IPS DF 19.7 (cell line): ENCODE results near the gene CPD.
A peak's percentile ranks its signal among the peaks of the same experiment; 100 is the strongest.
"Not testable (repeated sequence)": the region's sequence is repeated elsewhere in the genome, so short reads cannot be mapped to it uniquely, and the experiment has no call there.

Experiments
- DNase-seq: peaks from one replicate; pipeline ENCODE4 v3.0.0-alpha.2; 2013; ENCODE audit warnings: low read depth, low spot score

CPD gene

DNA sequence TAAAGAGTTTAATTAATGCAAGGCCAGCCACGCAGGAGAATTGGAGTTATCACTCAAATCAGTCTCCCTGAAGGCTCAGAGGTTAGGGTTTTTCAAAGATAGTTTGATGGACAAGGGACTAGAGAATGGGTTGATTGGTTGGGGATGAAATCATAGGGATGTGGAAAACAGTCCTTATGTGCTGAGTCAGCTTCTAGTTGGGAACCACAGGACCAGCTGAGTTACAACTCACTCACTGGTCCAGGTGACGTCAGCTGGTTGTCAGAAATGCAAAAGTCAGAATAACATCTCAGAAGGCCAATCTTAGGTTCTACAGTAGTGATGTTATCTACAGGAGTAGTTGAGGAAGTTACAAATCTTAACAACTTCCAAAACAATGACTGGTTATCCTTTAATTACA is 47.6 kb downstream of the CPD start:
- DNase-seq, result no peak

GRCh38 chr17:30427611-30428010 is 48.9 kb downstream of the CPD start:
- DNase-seq, result no peak

GRCh38 chr17:30429155-30429554 is 50.4 kb downstream of the CPD start:
- no peak for DNase-seq

DNA sequence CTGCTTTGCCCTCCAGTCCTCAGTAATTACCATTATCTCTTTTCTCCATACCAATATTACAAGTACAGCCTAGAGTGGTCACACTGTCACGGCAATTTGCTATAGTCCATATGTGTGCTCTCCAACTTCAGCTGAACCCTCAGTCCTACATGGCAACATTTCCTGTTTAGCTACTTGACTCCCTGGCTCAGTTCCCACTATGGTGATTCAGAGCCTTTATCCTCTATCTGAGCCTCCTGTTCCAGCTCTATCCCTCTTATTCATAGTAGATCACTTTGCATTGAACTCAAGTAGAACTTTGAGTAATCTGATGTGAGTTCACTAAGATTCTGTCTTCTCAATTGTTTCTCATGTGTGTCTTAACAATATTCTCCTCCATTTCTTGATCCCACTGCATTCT is 54.8 kb downstream of the CPD start:
- DNase-seq, result no peak

DNA sequence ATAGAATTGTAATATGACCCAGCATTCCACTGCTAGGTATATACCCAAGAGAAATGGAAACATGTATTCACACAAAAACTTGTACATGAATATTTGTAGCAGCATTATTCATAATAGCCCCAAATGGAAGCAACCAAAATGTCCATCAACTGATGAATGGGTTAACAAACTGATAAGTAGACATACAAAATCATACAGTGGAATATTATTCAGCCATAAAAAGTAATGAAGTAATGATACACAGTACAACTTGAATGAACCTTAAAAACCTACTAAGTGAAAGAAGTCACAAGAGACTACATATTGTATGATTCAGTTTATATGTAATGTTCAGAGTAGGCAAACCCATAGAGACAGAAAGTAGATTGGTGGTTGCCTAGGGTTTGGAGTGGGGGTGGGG is 58.0 kb downstream of the CPD start:
- DNase-seq, result no peak

DNA sequence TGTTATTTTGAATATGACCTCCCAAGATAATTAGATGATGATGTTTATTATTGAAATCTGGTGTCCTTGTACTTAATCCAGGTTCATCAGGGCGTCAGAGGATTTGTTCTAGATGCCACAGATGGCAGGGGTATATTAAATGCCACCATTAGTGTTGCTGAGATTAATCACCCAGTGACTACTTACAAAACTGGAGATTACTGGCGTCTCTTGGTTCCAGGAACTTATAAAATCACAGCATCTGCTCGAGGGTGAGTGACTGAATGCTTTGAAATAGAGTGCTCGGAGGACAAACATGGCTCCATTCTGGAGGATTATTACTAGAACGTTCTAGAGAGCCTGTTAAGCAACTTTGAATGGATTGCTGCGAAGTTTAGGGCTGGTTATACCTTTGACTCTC is 65.0 kb downstream of the CPD start:
- DNase-seq, result no peak

GRCh38 chr17:30446640-30447039 is 67.9 kb downstream of the CPD start:
- not testable (repeated sequence) for DNase-seq

GRCh38 chr17:30449480-30449879 is 70.8 kb downstream of the CPD start:
- DNase-seq, result no peak

DNA sequence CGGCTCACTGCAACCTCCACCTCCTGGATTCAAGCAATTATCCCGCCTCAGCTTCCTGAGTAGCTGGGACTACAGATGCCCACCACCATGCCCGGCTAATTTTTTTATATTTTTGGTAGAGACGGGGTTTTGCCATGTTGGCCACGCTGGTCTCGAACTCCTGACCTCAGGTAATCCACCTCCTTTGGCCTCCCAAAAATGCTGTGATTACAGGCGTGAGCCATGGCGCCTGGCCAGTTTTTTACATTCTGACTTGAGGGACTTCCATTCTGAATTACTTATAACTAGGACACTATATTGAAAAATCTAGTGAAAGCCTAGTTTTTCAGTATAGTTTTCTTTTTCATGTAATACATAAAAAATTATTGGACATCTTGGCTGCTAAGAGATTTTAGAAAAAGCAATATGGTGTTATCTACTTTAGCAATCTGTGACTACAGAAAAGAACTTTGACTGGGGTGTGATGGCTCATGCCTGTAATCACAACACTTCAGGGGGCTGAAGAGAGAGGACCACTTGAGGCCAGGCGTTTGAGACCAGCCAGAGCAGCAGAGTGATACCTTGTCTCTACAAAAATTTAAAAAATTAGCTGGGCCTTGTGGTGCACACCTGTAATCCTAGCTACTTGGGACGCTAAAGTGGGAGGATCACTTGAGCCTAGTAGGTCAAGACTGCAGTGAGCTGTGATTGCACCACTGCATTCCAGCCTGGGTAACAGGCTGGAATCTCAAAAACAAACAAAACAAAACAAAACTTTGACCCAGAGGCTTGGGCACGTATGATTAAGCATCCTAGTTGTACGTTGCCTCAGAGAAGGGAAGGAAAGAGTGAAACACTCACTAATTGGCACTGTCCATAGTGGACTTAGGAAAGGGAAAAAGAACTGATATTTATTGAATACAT is 71.6 kb downstream of the CPD start:
- no peak for DNase-seq

DNA sequence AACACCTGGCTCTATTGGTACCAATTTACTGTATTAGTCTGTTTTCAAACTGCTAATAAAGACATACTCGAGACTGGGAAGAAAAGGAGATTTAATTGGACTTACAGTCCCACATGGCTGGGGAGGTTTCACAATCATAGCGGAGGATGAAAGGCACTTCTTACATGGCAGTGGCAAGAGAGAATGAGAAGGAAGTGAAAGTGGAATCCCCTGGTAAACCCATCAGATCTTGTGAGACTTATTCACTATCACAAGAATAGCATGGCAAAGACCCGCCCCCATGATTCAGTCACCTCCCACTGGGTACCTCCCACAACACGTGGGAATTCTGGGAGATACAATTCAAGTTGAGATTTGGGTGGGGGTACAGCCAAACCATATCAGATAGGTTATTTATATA is 75.9 kb downstream of the CPD start:
- no peak for DNase-seq

DNA sequence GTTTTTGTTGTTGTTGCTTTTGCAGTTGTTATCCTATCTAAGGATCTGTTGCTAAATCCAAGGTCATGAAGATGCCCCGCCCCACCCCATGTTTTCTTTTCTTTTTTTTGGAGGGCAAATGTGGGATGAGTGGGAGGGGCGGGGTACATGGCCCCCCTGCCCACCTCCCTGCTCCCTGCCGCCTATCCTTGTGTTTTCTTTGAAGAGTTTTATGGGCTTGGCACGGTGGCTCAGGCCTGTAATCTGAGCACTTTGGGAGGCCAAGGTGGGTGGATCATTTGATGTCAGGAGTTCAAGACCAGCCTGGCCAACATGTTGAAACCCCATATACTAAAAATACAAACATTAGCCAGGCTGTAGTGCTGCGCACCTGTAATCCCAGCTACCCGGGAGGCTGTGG is 79.6 kb downstream of the CPD start:
- DNase-seq, result no peak

- DNase-seq, result not testable (repeated sequence)
Measured at GRCh38 chr17:30458797-30459413, 80.2 kb downstream of the CPD start.

- DNase-seq, result no peak
Measured at GRCh38 chr17:30468465-30468864, 89.7 kb downstream of the CPD start.

DNA sequence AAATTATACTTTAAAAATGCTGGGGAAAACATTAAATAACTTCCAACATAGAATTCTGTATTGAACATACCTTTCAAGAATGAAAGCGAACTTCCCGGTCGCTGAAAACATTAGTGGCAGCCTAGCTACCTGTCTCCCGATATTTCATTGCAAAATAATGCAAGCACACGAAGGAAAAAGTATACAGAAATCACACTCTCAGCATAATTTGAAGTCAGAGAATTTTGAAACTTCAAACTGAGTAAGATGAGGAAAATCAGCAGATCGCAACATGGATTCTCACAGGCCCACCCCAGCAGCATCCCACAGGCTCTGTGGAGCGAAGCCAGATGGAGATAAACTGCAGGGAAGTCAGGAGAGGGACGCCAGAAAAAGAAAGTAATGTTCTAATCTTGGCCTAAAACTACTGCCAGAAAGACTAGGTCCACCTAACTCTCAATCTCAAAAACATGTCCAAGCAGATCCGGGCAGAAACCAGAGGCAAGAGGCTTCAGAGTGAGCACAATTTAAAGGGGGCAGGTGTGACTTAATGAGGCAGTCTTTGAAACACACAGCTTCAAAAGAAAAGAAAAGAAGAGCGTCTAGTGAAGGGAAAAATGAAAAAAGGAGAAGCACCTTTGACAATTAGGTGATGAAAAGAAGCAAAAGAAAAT is 93.6 kb downstream of the CPD start:
- DNase-seq, result no peak

DNA sequence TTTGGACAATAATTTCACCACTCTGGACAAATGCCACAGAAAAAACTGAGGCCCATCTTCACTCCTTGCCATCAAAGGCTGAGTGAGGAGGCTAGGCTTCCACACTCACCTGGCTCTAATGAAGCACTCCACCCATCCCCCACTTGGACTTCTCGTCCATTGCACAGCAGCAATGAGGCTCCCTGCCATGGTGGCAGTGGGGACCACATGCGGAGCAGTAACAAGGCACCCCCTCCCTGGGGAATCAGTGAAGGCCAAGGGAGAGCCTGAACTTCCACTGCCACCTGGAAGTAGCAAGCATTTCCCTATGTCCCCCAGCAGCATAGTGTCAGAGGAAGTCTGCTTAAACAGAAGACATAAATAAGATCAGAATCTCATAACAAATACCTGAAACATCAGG is 96.5 kb downstream of the CPD start:
- DNase-seq, result no peak

DNA sequence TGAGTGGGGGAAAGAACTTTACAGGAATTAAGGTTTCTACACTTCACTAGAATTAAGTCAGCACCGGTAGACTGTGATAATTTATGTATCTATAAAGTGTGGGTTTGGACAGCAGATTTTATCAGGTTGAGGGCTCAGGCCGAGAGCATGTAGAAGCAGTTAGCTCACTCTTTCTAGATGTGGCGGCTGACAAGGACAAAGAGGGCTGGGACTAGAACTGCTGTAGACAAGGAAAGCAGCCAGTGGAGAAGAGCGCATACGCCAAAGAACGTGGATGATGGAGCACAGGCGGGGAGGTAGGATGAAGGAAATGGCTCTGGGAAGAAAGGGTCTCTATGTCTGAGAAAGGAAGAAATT is 98.0 kb downstream of the CPD start:
- DNase-seq, result peak; percentile 15

- DNase-seq, result peak; percentile 89
Measured at GRCh38 chr17:30477083-30477773, 98.5 kb downstream of the CPD start, which contains the start of gene GOSR1. Gene GOSR1 (plus strand): TSS chr17:30477408. CDS start chr17:30477434, 26 bp downstream.

- no peak for DNase-seq
Measured at GRCh38 chr17:30477774-30478115, 99.0 kb downstream of the CPD start.

- no peak for DNase-seq
Measured at GRCh38 chr17:30482555-30482954, 103.8 kb downstream of the CPD start.

DNA sequence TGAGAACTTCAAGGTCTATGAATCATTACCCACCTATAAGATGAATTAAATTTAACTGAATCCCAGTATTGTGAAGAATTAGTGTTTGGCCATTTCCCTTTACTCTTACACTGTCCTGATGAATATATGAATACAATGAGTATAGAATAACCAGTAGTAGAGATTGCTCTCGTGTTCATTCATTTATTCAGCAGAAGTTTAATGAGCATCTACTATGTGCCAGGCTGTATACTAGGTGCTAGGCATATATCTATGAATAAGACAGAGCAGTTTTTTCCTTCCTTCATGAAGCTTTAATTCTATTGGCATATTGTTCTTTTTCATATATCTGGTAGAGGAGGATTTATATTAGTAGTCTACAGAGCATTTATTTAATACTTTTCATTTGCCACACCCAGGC is 104.4 kb downstream of the CPD start:
- DNase-seq, result no peak

- no peak for DNase-seq
Measured at GRCh38 chr17:30493780-30494179, 115.1 kb downstream of the CPD start.

DNA sequence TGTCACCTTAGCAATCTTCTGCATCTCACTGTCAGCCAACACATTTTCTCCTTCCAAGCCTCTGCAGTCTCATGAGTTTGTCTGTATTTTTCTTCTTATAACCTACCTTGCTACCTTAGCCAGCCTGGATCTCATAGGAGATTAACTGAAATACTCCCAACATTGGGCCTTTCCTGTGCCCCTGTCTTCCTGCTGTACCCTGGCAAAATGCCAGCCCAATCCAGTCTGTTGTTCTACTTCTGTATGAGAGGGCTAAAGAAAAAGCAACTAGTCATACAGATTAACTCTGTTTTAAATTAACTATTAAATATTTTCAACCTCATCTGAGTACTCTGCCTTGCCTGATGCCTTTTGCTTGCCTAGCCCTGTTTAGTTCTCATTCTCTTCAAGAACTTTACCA is 116.9 kb downstream of the CPD start:
- no peak for DNase-seq
